HG03442 (cell line): ENCODE results near the gene THBS1.

ENCODE experiments used
- ATAC-seq: cut with Tn5 transposase; IDR thresholded peaks from one replicate; pipeline ENCODE4 v1.9.1; 2021; ENCODE audit warnings: mild to moderate bottlenecking, moderate library complexity; ENCODE audit not compliant: unreplicated experiment

THBS1 gene

DNA sequence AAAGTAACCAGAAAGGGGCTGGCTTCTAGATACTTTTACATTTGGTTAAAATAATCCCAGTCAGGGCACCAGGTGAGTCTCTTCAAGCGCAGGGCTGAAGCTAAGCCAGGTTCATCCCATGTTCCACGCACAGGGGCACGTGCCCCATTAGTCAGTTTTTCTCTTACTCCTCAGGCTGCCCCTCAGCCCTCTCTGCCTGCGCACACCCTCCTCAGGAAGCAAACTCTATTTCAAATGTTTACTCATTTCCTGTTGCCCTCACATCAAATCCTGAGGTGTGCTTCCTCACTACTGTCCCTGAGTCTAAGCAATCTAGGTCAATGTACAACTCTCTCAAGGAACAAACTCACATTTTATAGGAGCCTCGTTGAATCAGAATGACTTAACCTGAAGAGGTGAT, 48.5 kb downstream of the THBS1 start:
- ATAC-seq, result no peak

DNA sequence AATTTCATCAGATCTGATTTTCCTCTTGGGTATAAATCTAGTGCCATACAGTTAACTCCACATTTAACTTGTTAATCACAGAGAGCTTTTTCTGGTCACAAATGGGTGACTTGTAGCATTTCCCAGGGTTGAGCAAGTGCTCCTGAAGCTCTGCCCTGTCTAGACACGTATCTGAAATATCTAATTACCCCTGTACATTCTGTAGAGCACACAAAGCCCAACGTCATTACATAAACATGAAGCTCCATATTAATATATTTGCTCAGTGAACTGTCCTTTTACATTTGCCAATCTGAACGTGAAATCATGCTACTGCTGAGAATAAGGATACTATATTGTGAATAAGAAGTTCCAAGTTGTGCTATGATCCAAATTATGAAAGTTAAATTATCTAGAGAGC, 49.0 kb downstream of the THBS1 start:
- ATAC-seq, result no peak

DNA sequence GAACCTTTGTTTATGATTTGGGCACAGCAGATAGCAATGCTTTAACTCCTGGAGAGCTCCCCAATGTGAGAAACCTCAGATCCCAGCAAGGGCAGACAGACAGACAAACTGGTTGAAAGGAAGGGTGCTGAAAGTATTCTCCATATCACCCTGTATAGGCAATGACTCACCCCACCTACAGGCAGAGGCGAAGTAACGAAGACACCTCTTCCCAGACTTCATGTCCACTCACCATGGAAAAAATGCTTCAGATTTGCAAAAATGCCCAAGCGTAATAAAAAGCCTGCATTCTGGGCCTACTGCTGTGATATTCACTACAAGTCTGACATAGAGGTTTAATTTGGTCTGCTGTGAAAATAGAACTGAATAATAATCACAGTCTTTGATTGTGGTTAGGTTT, 50.5 kb downstream of the THBS1 start:
- no peak for ATAC-seq

DNA sequence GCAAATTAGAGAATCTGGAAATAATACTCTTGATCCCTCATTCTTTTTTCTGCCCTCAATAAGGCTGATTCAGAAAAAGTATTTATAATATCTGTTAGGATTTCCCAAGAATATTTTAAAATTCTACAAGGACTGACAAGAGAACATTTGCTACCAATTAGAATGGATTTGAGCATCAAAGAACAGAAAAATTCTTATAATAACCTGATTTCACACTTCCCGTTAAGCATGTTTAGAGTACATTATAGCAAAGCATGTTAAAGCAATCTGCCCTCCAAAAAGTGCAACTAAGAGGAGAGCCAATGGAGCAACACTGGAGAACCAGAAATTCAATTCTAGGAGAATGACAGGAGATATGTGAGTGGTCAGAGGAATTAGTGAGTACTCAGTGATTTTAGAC, 57.2 kb downstream of the THBS1 start:
- no peak for ATAC-seq

DNA sequence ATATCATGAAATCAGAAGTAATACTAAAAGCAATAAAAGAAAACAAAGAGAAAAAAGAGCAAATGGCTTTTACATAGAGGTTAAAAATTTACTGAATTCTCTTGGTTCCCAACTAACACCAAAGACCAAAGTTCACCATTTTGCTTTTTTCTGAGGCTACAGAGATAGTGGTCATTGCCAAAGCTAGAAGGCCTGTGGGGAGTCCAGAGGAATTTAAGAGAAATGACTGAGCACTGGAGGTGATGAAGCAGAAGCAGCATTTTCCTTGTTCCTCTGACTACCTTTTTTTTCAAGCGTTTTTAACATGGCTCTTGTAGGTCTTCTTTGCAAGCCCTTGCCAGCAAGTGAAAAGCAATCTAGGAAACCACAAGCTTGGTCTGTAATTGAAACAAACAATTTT, 58.2 kb downstream of the THBS1 start:
- no peak for ATAC-seq

DNA sequence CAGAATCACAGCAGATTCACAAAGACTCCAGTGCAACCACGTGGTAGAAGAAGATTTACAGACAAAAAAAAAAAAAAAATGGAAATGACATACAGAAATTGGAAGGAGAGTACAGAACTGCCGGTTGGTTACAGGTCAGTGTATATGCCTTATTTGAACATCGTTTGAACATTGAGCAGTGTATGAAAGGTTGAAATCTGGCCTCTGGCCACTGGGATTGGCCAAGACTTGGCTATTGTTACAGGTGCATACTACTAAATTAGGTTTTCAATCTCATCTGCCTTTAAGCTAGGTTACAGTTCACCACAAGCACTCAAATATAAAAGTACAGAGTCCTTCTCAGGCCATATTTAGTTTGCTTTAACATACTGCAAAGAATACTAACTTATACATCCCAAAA, 59.8 kb downstream of the THBS1 start:
- ATAC-seq, result no peak

DNA sequence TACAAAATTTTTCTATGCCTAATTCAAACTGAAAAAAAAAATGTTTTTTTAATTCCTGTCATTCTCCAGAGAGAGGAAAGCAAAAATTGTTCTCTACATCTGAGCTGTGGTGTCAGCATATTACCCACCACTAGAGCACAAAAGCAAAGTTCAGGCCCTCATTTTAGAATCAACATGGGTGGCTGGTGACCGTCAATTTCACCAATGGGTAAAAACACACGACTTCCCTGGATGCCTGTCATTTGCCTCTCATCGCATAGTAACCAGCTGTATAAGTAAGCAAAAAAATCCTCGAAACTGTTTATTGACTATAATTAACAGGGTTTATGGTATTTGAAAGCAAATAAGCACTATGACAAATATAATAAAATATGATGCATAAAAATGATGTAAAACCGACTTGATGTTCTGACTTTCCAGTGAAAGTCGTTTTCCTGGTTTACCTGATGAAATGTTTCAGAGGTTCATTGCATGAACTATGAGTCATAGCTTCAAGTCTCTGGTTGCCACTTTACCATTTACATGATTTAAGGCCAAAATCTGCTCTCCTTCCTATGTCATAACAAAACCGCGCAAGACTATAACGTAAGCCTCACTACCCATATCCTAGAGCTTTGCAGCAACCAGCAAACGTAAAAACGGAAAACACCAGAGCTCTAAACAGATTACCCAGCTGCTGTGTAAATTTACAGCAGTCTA, 60.5 kb downstream of the THBS1 start:
- no peak for ATAC-seq

DNA sequence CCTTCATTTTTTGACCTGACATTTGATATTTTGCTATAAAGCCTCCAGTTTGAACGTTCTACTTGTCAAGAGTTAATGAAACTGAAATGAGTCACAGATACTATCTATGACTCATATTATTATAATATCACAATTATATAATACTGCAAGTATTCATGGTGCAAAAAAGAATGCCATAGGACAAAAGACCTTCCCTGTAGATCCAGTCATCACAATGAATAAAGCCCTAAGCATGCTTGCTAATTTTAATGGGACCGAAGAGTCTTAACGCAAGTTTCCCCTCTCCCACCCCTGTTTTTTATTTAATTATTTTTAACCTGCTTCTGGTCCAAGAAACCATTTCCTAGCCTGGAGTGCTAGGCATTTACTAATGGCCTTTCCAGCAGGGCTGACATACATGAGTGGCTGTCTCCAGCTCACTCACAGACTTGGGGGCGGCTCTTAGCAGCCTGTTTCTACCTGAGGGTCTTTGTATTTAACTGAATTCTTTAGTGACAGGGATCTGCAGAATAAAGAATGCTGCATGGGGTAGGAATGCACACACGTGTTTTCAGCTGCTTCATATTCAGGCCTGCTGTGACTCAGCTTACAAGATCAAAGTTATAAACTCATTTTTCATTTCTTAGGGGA, 61.2 kb downstream of the THBS1 start:
- ATAC-seq, result no peak

DNA sequence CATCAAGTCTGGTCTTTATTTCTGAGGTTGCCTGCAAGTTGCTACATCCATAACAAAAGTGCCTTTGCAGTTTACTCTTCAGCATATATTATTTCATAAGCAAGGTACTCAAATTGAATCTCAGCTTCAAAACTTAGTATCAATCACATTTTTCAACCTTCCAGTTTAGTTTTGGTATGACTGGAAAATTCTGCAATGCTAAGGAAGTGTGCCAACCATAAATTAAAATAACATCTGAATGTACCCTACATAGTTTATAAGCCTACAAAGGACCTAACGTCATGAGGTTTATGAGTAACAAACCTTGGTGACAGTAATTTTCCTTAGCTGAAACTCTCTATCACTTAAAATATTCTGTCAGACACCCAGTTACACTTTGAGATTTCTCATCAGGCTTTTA, 62.8 kb downstream of the THBS1 start:
- no peak for ATAC-seq

DNA sequence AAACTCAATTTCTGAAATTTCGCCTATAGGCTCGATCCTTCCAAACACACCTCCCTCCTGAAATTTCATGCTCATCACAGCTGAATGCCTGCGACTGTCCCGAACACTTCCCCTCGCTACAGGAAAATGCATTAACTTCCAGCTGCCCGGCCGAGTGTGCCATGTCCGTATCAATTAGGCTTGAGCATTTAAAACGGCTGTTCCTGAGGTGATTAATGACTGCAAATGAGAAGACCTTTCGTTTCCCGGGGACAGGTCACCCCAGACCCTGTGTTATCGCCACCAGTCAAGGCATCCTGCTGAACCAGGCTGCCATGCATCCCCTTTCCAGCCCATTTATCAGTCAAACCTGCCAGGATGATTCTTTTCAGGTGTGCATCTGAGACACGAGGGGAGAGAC, 63.3 kb downstream of the THBS1 start:
- no peak for ATAC-seq

DNA sequence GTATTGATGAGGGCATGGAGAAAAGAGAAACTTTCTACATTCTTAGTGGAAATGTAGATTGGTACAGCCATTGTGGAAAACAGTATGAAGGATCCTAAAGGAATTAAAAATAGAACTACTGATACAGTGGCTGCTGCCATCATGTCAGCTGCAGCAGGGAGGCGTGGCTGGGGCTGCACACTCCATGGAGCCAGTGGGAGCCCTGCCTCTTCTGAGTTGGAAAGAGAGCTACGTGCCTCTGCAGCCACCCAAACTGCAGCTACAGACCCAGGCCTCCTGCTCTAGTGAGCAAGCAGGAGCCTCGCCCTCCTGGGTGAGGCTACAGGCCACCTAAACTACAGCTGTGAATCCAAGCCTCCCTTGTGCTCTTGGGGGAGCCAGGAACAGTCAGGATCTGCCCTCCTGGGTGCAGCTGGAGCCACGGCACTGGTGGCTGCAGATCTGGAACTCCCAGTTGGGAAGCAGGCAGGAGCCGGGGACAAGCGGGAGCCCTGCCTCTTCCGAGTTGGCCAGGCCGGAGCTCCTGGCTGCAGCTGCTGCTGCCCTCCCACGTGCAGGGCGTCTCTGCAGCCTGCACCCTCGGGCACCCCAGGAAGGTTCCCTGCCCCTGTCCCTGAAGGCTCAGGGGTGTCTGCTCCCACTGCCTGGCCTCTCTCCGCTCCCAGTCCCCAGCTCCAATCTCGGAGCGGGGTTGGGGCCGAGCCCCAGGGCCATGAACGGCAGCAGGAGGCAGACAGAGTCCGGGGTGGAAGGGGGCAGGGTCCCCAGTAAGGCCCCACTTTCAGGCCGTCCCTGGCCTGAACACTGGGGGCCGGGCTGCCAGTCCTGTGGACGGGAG, 64.5 kb downstream of the THBS1 start:
- no peak for ATAC-seq

DNA sequence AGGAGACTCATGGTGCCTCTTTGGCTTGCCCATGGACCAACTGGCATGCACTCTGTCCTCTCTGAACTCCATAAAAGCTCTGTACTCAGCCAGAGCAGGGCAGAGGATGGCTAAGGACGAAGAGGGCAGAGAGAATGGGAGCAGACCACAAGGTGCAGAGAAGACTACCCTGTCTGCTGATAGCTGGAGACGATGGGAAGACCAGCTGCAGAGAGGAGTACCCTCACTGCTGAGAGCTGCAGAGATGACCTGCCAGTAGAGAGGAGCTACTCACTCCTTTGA, 65.0 kb downstream of the THBS1 start:
- ATAC-seq, result no peak

DNA sequence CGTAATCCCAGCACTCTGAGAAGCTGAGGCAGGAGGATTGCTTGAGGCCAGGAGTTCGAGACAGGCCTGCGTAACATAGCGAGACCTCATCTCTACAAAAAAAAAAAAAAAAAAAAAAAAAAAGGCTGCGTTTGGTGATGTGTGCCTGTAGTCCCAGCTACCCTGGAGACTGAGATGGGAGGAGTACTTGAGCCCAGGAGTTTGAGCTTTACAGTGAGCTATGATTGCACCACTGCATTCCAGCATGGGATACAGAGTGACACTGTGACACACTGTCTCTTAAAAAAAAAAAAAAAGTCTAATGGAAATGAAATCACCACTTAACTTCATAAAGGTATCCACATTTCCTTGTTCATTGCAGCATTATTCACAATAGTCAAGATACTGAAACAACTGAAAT, 65.5 kb downstream of the THBS1 start:
- no peak for ATAC-seq
